C4-2B (cell line): ENCODE results near the gene PIK3R2.

Experiments used
- CTCF ChIP-seq: fragments of 450-650 bp; conservative IDR thresholded peaks from 2 replicates; pipeline ENCODE4 v1.5.1; 2017; ENCODE audit warnings: mild to moderate bottlenecking
- ZFX ChIP-seq: fragments of 450-650 bp; IDR thresholded peaks from 2 replicates; pipeline ENCODE4 v1.6.1; 2017

- TF ChIP-seq CTCF = no peak
- TF ChIP-seq ZFX = no peak
Measured at GRCh38 chr19:18108897-18109296, 44.1 kb upstream of the PIK3R2 start.
